Stimulated activated CD8-positive, alpha-beta memory T cell treated with anti-CD3 and anti-CD28 coated beads, Interleukin-12 subunit alpha, Interleukin-12 subunit beta, amount 100 ng/mL, for 4 hours (primary cell): ENCODE data around the gene ACSS1.

Experiments
- DNase-seq: peaks from one replicate; pipeline ENCODE4 v3.0.0-alpha.2; 2020; ENCODE audit warnings: low read depth

The ACSS1 gene

DNA sequence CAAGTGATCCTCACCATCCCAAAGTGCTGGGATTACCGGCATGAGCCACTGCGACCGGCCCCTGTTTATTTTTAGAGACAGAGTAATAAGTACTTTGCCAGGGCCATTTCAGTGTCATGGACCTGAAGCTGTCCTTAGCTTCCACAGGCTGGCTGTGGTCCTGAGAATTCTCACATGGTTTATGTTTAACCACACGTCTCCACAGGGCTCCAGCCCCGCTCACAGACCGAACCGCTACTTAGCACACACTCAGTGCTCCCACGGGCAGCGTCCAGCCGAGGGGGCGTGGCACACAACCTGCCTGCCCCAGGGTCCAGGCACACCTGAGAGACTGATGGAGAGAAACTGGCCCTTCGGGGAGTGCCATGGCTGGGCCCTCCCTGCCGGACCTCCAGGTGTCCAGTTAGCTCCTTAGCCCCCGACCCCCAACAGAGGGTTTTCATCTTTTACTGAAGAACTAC, 11.7 kb downstream of the ACSS1 start:
- no peak for DNase-seq

DNA sequence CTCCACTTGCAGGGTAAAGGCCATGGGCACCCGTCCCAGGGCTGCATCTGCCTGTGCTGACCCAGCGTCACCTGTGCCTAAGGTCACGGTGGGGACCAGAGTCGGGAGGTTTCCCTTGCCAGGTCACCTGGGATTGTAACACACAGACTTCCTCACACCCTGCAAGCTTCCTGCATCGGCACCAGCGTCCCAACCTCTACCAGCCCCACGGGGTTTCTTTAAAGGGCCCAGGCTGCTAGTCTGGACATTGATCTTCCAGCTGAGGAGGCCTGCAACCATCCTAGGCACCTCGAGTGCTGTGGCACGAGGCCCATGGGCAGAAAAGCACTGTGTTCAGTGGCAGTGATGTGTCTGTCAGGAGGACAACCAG, 12.6 kb downstream of the ACSS1 start:
- DNase-seq, result no peak

- DNase-seq, result no peak
Observed at GRCh38 chr20:25044660-25045342, 13.1 kb downstream of the ACSS1 start.

DNA sequence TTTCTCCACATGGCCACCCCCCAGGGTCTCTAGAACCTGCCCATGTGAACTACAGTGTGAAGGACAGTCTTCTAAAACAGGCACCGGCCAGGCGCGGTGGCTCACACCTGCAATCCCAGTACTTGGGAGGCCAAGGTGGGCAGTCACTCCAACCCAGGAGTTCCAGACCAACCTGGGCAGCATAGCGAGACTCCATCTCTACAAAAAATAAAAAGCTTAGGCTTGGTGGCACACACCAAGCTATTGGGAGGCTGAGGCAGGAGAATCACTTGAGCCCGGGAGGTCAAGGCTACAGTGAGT, 13.7 kb downstream of the ACSS1 start:
- no peak for DNase-seq

- DNase-seq, result no peak
Observed at GRCh38 chr20:25043499-25044260, 14.3 kb downstream of the ACSS1 start.

GRCh38 chr20:25042531-25043498, 15.1 kb downstream of the ACSS1 start:
- peak; percentile 10 for DNase-seq

GRCh38 chr20:25041813-25042530, 16.0 kb downstream of the ACSS1 start:
- no peak for DNase-seq

DNA sequence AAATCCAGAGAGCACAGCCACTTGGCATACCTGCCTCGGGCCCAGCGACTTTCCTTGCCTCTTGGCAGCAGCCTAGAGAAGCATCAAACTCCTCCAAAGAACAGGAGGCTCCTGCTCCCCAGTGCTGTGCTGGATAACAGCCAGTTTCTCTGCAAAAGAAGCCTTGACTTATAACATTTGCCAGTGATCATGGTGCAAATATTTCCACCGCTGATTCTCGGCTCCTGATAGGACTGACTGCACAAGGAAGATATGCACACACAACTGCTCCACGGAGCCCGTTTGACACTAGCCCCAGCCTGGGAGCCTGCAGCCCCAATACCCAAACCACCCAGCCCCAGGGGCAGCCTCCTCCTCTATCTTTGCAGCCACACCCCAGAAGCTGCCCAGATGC, 17.5 kb downstream of the ACSS1 start:
- DNase-seq, result no peak

GRCh38 chr20:25039697-25040437, 18.1 kb downstream of the ACSS1 start:
- DNase-seq, result no peak

GRCh38 chr20:25038591-25039015, 19.3 kb downstream of the ACSS1 start:
- no peak for DNase-seq

DNA sequence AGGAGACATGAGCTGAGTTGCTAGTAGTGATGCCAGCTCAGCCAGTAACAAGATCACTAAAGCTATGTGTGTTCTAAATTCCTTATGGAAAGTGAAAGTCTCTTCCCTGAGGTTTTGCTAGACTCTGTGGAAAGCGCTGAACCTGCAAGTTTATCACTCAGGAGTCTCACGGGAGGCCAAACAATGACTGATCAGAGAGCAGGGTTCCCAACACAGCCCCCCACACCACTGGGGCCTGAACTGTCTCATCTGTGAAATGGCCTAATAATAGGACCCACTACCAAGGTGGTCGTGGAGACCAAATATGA, 19.9 kb downstream of the ACSS1 start:
- no peak for DNase-seq

- no peak for DNase-seq
Observed at GRCh38 chr20:25037288-25038102, 20.4 kb downstream of the ACSS1 start.

DNA sequence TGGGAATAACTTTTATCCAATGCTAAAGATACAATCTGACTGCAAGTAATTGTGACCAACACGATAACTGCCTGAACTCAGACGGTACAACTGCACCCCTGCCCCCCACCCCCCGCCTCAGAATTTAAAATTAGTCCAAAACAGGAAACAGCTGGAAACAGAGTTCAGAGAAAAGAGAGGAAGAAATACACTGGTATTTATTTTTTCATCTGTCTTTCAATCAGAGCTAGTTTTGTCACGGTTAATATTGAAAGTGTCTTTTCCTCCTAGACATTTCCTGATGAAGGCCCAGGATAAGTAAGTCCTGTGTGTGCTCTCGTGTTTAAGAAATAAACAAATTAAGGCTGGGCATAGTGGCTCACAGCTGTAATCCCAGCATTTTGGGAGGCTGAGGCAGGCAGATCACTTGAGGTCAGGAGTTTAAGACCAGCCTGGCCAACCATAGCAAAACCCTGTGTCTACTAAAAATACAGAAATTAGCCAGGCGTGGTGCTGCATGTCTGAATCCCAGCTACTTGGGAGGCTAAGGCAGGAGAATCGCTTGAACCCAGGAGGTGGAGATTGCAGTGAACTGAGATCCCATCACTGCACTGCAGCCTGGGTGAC, 21.5 kb downstream of the ACSS1 start:
- no peak for DNase-seq

GRCh38 chr20:25035921-25036320, 22.0 kb downstream of the ACSS1 start:
- DNase-seq, result no peak

GRCh38 chr20:25033924-25034300, 24.0 kb downstream of the ACSS1 start:
- no peak for DNase-seq

DNA sequence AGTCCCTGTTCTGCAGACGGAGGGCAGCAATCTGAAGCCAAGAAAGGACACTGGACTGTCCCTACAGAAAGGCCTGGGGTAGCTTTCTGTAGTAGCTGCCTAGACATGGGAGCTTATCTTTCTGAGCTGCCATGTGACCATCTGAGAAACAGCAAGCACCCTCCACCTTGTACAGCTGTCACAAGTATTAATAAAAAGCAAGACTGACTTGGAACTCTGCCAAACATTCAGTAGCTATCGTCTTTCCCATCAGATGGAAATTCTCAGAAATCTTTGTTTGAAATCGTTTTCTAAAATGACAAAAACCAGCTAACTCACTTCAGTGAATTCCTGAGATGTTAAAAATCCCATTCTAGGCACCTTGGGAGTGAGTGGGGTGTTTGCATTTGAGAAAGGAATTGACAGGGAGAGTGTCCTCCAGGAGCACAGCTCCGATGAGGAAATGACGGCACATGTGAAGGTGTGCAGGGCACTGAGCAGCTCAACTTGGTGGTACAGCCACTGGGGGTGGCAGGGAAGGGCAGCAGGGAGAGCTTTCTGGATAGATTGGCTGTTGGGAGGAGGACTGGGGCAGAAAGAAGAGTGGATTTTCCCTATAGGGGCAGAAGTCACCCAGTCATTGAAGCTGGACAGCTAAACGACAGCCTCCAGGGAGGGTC, 24.5 kb downstream of the ACSS1 start:
- no peak for DNase-seq

DNA sequence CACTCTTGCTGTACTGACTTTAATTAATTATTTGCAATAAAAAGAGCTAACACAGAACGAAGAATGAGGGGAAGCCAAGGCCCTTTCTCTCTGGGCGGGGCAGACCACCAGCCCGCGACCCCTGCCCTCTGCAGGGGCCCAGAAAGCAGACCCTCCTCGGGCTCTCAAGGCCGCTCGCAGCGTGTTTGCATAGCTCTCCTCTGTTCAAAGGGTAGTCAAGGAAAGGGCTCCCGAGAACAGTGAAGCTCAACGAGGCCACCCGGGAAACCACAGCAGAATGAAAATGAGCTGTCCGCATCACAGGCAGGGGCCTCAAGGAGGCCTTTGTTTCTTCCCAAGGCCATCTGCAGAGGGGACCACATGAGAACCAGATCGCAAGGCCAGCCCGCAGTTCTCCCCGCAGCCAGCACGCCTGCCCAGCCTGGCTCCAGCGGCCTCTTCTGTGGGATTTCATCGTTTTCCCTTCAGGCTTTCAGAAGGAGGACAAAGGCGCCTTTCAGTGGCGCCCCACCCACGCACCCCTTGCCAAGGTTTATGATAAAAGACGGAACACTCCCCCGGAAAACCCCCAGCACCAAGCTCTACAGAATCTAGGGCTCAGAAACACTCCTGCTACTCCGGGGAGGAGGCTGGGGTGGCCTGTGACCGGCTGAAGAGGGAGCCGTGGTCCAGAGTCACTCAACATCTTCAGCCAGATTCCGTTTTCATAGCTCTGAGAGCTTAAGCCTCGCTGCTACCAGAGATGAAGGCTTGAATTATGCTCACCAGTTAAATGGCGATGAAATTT, 25.3 kb downstream of the ACSS1 start:
- DNase-seq, result no peak

GRCh38 chr20:25032065-25032477, 25.9 kb downstream of the ACSS1 start:
- DNase-seq, result no peak

DNA sequence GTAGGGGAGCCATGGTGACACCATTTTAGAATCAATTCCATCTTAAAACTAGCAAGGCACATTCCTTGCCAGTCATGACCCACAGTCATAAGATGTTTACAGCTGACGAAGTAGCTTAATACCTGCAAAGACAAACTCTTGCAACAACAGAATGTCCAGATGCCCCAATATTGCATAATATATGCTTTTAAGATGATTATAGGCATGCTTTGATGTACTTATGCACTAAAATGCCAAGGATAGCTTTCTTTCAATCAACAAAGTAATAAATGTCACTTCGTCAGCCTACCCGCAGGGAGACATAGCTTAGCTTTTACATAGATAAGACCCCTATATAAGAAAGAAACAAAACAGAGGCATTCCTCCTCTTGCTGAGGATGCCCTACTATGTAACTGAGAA, 26.7 kb downstream of the ACSS1 start:
- no peak for DNase-seq
